ENCODE measurements around the gene POMC.

- TF ChIP-seq, protein P1, sequence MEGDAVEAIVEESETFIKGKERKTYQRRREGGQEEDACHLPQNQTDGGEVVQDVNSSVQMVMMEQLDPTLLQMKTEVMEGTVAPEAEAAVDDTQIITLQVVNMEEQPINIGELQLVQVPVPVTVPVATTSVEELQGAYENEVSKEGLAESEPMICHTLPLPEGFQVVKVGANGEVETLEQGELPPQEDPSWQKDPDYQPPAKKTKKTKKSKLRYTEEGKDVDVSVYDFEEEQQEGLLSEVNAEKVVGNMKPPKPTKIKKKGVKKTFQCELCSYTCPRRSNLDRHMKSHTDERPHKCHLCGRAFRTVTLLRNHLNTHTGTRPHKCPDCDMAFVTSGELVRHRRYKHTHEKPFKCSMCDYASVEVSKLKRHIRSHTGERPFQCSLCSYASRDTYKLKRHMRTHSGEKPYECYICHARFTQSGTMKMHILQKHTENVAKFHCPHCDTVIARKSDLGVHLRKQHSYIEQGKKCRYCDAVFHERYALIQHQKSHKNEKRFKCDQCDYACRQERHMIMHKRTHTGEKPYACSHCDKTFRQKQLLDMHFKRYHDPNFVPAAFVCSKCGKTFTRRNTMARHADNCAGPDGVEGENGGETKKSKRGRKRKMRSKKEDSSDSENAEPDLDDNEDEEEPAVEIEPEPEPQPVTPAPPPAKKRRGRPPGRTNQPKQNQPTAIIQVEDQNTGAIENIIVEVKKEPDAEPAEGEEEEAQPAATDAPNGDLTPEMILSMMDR (IDR thresholded peaks at IDR 0.05; ENCODE audit: low read depth, low read length, poor library complexity, severe bottlenecking), result no peak
- no peak for TF ChIP-seq EZH2phosphoT487 (IDR thresholded peaks at IDR 0.05; ENCODE audit: borderline replicate concordance, low read length)
Measured at GRCh38 chr2:25131567-25132298, 36.6 kb downstream of the POMC start.
